Cardiac fibroblast (primary cell): ENCODE results near the gene SARM1.

ENCODE experiments used
- DNase-seq, 2 donors: peaks; one replicate each; pipeline versions ENCODE4 v3.0.0 to v3.0.0-alpha.2; 2010; ENCODE audit warnings: low read depth in 2 of 2
- H3K4me3 ChIP-seq, 2 donors: replicated peaks in 1 of 2; 1 replicate in 1 of 2; 2 replicates in 1 of 2; pipeline ENCODE4 v1.5.1; 2011; ENCODE audit warnings: low read depth in 2 of 2, low read length in 2 of 2, mild to moderate bottlenecking in 2 of 2, moderate library complexity in 1 of 2
- TF ChIP-seq, protein P1 (sequence below): IDR thresholded peaks from one replicate; pipeline ENCODE4 v1.5.1; 2011; ENCODE audit warnings: low read depth, mild to moderate bottlenecking, low read length, inconsistent platforms

Gene SARM1

DNA sequence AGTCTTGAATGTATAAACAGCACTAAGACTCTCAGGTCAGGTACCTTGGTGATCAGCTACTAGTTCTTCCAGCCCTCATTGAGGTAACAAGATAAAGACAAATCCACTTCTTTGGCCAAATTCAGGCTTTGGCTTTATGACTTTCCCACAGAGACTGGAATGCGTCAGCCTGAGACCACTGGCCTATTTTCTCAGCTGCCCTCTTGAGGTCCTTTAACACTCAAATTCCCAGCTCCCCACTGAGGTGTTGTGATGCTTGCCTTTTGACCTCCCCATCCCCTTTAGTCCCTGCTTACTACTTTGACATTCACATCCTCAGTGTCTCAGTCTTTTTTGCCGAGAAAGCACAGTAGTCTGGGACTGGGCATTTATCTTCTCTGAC, 25.3 kb upstream of the SARM1 start:
- no peak for DNase-seq
- TF ChIP-seq, protein P1, sequence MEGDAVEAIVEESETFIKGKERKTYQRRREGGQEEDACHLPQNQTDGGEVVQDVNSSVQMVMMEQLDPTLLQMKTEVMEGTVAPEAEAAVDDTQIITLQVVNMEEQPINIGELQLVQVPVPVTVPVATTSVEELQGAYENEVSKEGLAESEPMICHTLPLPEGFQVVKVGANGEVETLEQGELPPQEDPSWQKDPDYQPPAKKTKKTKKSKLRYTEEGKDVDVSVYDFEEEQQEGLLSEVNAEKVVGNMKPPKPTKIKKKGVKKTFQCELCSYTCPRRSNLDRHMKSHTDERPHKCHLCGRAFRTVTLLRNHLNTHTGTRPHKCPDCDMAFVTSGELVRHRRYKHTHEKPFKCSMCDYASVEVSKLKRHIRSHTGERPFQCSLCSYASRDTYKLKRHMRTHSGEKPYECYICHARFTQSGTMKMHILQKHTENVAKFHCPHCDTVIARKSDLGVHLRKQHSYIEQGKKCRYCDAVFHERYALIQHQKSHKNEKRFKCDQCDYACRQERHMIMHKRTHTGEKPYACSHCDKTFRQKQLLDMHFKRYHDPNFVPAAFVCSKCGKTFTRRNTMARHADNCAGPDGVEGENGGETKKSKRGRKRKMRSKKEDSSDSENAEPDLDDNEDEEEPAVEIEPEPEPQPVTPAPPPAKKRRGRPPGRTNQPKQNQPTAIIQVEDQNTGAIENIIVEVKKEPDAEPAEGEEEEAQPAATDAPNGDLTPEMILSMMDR = no peak
- no peak overlapping the region for H3K4me3 ChIP-seq

GRCh38 chr17:28346746-28347246, 24.7 kb upstream of the SARM1 start:
- TF ChIP-seq, protein P1 = peak; percentile 53
- no peak for DNase-seq

GRCh38 chr17:28347261-28347891, 24.1 kb upstream of the SARM1 start:
- DNase-seq = peak; percentile 92 to 93
- H3K4me3 ChIP-seq = no peak overlapping the region
- TF ChIP-seq, protein P1 = no peak

More at GRCh38 chr17:28346746-28347246, 24.7 kb upstream of the SARM1 start:
- no peak overlapping the region for H3K4me3 ChIP-seq

GRCh38 chr17:28348979-28349378, 22.5 kb upstream of the SARM1 start:
- TF ChIP-seq, protein P1 = no peak
- no peak for DNase-seq

GRCh38 chr17:28350271-28350670, 21.2 kb upstream of the SARM1 start:
- DNase-seq = no peak
- TF ChIP-seq, protein P1 = no peak
- H3K4me3 ChIP-seq = no peak overlapping the region

More at GRCh38 chr17:28348979-28349378, 22.5 kb upstream of the SARM1 start:
- no peak overlapping the region for H3K4me3 ChIP-seq

GRCh38 chr17:28357061-28357900, 14.2 kb upstream of the SARM1 start, which contains the start of gene POLDIP2:
TSS of gene POLDIP2 (minus strand) at chr17:28357527. CDS start at chr17:28357448, 79 bp downstream.
- peak within 1 kb of the TSS; percentile 95 to 96 for H3K4me3 ChIP-seq
- TF ChIP-seq, protein P1 = no peak
- DNase-seq = peak; percentile 95 to 97
